Stomach (tissue), 9 donors: ENCODE measurements around the gene PRMT7. TPM values are rescaled to one million over a fixed set of nuclear protein-coding genes. Genes with fewer than 3 reads are reported as not detected.

ENCODE experiments used
- DNase-seq, 2 donors: peaks; one replicate each; pipeline versions ENCODE4 v3.0.0 to v3.0.0-alpha.2; 2013 to 2019
- H3K27ac ChIP-seq, 5 donors: fragments of 200-600 bp in 4 of 5; sonication (generic) in 4 of 5; one replicate each; pipeline ENCODE4 v1.5.1; 2013 to 2019; ENCODE audit warnings: mild to moderate bottlenecking in 1 of 5, moderate library complexity in 1 of 5
- H3K27me3 ChIP-seq, 3 donors: fragments of 200-600 bp; sonication (generic); one replicate each; pipeline ENCODE4 v1.5.1; 2017 to 2019; ENCODE audit warnings: mixed run types in 1 of 3
- H3K36me3 ChIP-seq, 4 donors: fragments of 200-600 bp; sonication (generic); 1 replicate in 3 of 4; 2 replicates in 1 of 4; pipeline ENCODE4 v1.5.1; 2016 to 2019
- H3K4me1 ChIP-seq, 4 donors: fragments of 200-600 bp; sonication (generic); one replicate each; pipeline ENCODE4 v1.5.1; 2016 to 2019
- H3K4me3 ChIP-seq, 4 donors: fragments of 200-600 bp; sonication (generic) in 3 of 4; one replicate each; pipeline ENCODE4 v1.5.1; 2016 to 2019; ENCODE audit warnings: mild to moderate bottlenecking in 1 of 4
- H3K9me3 ChIP-seq, 4 donors: fragments of 200-600 bp; sonication (generic); one replicate each; pipeline ENCODE4 v1.5.1; 2016 to 2019
- CTCF ChIP-seq, 7 experiments: fragments of 450-650 bp in 4 of 7; fragments of 200-600 bp in 3 of 7; sonication (generic) in 3 of 7; IDR thresholded peaks; one replicate each; pipeline ENCODE4 v1.5.1; 2016 to 2019; ENCODE audit warnings: antibody characterized with exemption in 7 of 7, control low read depth in 2 of 7, mild to moderate bottlenecking in 1 of 7
- EP300 ChIP-seq: sonication (generic); formaldehyde crosslinking; IDR thresholded peaks from one replicate; pipeline ENCODE4 v1.6.1; 2017; ENCODE audit warnings: antibody characterized with exemption
- POLR2A ChIP-seq, 4 donors: fragments of 450-650 bp; IDR thresholded peaks; one replicate each; pipeline ENCODE4 v1.6.1; 2016; ENCODE audit warnings: antibody characterized with exemption in 4 of 4, control low read depth in 2 of 4, mild to moderate bottlenecking in 1 of 4, moderate library complexity in 1 of 4
- POLR2AphosphoS5 ChIP-seq, 3 donors: sonication (generic); formaldehyde crosslinking; IDR thresholded peaks; one replicate each; pipeline ENCODE4 v1.6.1; 2016; ENCODE audit warnings: antibody characterized with exemption in 3 of 3
- WGBS, 5 donors: extraction: QIAGEN DNeasy Blood & Tissue Kit in 3 of 5; methylation state at CpG; one replicate each; pipeline versions ENCODE4 v1.1.5 to v1.1.7; 2013 to 2018; 5-methylcytosine and 5-hydroxymethylcytosine counted together
- intact Hi-C: fragments of 100-400 bp; cut with DNase I; formaldehyde crosslinking; loops from one replicate; pipeline ENCODE4 v1.15.1; 2023; ENCODE audit warnings: low total_unique reads
- polyA plus RNA-seq, 3 donors: library from polyadenylated mRNA; stranded (reverse); fragments of 200-250 nt; gene quantifications; one replicate each; pipeline ENCODE4 v1.2.3, GENCODE V29; 2013
- total RNA-seq, 5 donors: library from RNA; depleted of rRNA; stranded (reverse); fragments of >200 nt; gene quantifications; one replicate each; pipeline versions ENCODE4 v1.1.0 to v1.2.3, GENCODE V29; 2014 to 2016
- donor health status: healthy with polysubstance abuse.
- donor health status: Bipolar disorder and iron deficiency.
- donor health status: healthy.

The PRMT7 gene
- total and polyA plus RNA-seq, 8 donors: 22.4 to 88.8 (median 37.2) TPM

- no peak overlapping the region for H3K27ac ChIP-seq
- H3K4me1 ChIP-seq: peaks cover 0 to 14% (median 10%) of the 10 kb centered on the region in 4 donors
- TF ChIP-seq POLR2AphosphoS5 (IDR thresholded peaks at IDR 0.05) (no peak), POLR2A (IDR thresholded peaks at IDR 0.05) (no peak), EP300 (no peak), CTCF (IDR thresholded peaks at IDR 0.05) (no peak)
- intact Hi-C loops: no loop called here
- no peak overlapping the region for H3K4me3 ChIP-seq
- 70 to 86% (median 76%) methylated on average over 3 to 16 of the region's 16 CpGs for WGBS, 5 donors
- DNase-seq: no peak
- no peaks in the 10 kb centered on the region for H3K9me3 ChIP-seq
- H3K27me3 ChIP-seq: peaks cover 0 to 30% (median 3%) of the 10 kb centered on the region in 3 donors
- peaks cover 25 to 72% (median 56%) of the 10 kb centered on the region in 4 donors for H3K36me3 ChIP-seq
Measured at GRCh38 chr16:68361485-68361884, 50.7 kb downstream of the PRMT7 start.

GRCh38 chr16:68362262-68362913, 51.6 kb downstream of the PRMT7 start:
- peaks cover 0 to 39% (median 3%) of the 10 kb centered on the region in 3 donors for H3K27me3 ChIP-seq
- H3K4me1 ChIP-seq: peaks cover 0 to 8% (median 5%) of the 10 kb centered on the region in 4 donors
- H3K36me3 ChIP-seq: peaks cover 16 to 63% (median 47%) of the 10 kb centered on the region in 4 donors
- intact Hi-C loops: no loop called here
- H3K9me3 ChIP-seq: no peaks in the 10 kb centered on the region
- TF ChIP-seq POLR2AphosphoS5 (IDR thresholded peaks at IDR 0.05) (no peak), EP300 (no peak), CTCF (IDR thresholded peaks at IDR 0.05) (no peak), POLR2A (IDR thresholded peaks at IDR 0.05) (no peak)
- H3K4me3 ChIP-seq: no peak overlapping the region
- 77 to 85% (median 78%) methylated on average over 6 to 8 of the region's 8 CpGs for WGBS, 5 donors
- no peak for DNase-seq
- no peak overlapping the region for H3K27ac ChIP-seq

- intact Hi-C loops: no loop called here
- Histone ChIP-seq H3K9me3 (no peaks in the 10 kb centered on the region), H3K4me1 (peaks cover 0 to 8% (median 5%) of the 10 kb centered on the region in 4 donors), H3K27me3 (peaks cover 0 to 46% (median 3%) of the 10 kb centered on the region in 3 donors), H3K27ac (no peak overlapping the region), H3K36me3 (peaks cover 9 to 56% (median 40%) of the 10 kb centered on the region in 4 donors), H3K4me3 (no peak overlapping the region)
- TF ChIP-seq POLR2AphosphoS5 (IDR thresholded peaks at IDR 0.05): no peak
- no peak for TF ChIP-seq EP300
- no peak for TF ChIP-seq CTCF (IDR thresholded peaks at IDR 0.05)
- no peak for TF ChIP-seq POLR2A (IDR thresholded peaks at IDR 0.05)
- WGBS, 5 donors: 76 to 85% (median 82%) methylated on average over 16 to 18 of the region's 18 CpGs
- no peak for DNase-seq
Measured at GRCh38 chr16:68362947-68363657, 52.3 kb downstream of the PRMT7 start.

DNA sequence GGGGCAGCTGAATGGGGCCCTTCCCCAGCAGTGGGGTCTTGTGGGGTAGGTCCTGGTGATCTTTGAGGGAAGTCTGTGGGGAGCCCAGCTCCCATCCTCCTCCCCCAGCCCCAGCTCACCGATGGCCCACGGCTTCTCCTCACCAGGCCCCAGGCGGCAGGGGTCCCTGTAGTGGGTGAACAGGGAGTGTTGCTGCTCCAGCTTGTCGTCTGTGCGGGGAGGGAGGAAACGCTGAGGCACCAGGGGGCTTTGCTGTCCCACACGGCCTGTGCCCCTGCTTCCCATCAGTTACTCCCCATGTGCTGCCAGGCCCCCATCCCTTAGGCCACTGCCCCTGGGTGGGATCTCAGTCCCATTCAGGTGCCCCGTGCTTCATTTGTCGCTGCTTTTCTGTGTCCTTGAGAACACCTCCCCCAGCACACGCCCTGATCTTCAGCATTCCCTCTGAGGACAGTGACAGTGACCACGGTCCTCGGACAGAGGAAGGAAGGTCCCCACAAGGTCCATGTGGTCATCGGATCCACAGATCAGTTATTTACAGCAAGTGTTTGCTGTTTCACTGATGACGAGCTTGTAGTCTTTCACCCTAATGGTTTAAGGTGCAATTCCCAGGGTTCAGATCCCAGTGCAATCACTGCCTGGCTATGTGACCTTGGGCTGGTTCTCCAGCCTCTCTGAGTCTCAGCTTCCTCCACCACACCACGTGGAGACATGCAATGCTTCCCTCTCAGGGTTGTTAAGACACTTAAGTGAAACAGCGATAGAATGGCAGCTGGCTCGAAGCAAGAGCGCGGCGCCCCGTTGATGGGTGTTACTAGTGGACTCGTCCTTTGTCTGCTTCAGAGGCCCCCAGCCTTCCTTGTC, 53.1 kb downstream of the PRMT7 start:
- no peak for DNase-seq
- TF ChIP-seq POLR2AphosphoS5 (IDR thresholded peaks at IDR 0.05) (no peak), POLR2A (IDR thresholded peaks at IDR 0.05) (no peak)
- WGBS, 5 donors: 67 to 80% (median 79%) methylated on average over 20 to 22 of the region's 22 CpGs
- Histone ChIP-seq H3K4me1 (peaks cover 0 to 8% (median 5%) of the 10 kb centered on the region in 4 donors), H3K9me3 (no peaks in the 10 kb centered on the region), H3K27ac (no peak overlapping the region), H3K36me3 (peaks cover 5 to 50% (median 32%) of the 10 kb centered on the region in 4 donors), H3K4me3 (no peak overlapping the region), H3K27me3 (peaks cover 0 to 46% (median 3%) of the 10 kb centered on the region in 3 donors)
- intact Hi-C loops: no loop called here
